SK-N-SH treated with all-trans-retinoic acid at 6 μM for 48 hours (cell line): Measurements from ENCODE around the gene ZNF195.
"Not testable (repeated sequence)": the region's sequence is repeated elsewhere in the genome, so short reads cannot be mapped to it uniquely, and the experiment has no call there.

Source experiments
- CSRNP3 ChIP-seq: fragments of 250-450 bp; sonication (Bioruptor Pico); IDR thresholded peaks from 2 replicates; pipeline ENCODE4 v1.5.1; 2021; ENCODE audit warnings: mild to moderate bottlenecking, moderate library complexity
- ZFP30 ChIP-seq: fragments of 450-650 bp; formaldehyde crosslinking; IDR thresholded peaks from 2 replicates; pipeline ENCODE4 v1.5.0; 2022; ENCODE audit warnings: mild to moderate bottlenecking, moderate library complexity
- TF ChIP-seq, protein P1 (sequence below): fragments of 250-450 bp; sonication (Bioruptor Pico); IDR thresholded peaks from 2 replicates; pipeline ENCODE4 v1.5.1; 2020; ENCODE audit warnings: low read depth, mild to moderate bottlenecking, moderate library complexity
- TF ChIP-seq, protein P2 (sequence below): fragments of 250-450 bp; sonication (Bioruptor Pico); IDR thresholded peaks from 2 replicates; pipeline ENCODE4 v1.5.0; 2020; ENCODE audit warnings: mild to moderate bottlenecking, moderate library complexity
- TF ChIP-seq, protein P3 (sequence below): fragments of 250-450 bp; sonication (Bioruptor Pico); IDR thresholded peaks from 2 replicates; pipeline ENCODE4 v1.8.0; 2020; ENCODE audit warnings: mild to moderate bottlenecking, moderate library complexity, borderline replicate concordance

DNA sequence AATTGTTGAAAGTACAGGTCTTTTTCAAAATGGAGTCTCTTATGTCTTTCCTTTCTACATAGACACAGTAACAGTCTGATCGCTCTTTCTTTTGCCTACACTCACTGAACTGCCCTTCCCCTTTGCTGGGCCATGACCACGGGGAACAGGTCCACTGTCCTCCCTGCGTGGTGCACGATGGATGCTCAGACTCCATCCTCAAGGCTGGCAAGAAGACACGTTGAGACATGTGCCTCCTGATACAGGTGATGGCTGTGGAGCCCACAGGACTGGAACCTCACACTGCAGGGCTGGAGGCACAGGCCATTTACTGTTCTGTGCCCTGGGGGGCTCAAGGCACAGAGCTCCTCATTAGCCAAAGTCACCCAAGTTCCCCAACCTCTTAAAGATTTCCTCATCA, 16.5 kb upstream of the ZNF195 start:
- not testable (repeated sequence) for TF ChIP-seq ZFP30, CSRNP3 (CRISPR knock-in tag)
- TF ChIP-seq, protein P1, sequence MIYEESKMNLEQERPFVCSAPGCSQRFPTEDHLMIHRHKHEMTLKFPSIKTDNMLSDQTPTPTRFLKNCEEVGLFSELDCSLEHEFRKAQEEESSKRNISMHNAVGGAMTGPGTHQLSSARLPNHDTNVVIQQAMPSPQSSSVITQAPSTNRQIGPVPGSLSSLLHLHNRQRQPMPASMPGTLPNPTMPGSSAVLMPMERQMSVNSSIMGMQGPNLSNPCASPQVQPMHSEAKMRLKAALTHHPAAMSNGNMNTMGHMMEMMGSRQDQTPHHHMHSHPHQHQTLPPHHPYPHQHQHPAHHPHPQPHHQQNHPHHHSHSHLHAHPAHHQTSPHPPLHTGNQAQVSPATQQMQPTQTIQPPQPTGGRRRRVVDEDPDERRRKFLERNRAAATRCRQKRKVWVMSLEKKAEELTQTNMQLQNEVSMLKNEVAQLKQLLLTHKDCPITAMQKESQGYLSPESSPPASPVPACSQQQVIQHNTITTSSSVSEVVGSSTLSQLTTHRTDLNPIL: not testable (repeated sequence)
- TF ChIP-seq, protein P2, sequence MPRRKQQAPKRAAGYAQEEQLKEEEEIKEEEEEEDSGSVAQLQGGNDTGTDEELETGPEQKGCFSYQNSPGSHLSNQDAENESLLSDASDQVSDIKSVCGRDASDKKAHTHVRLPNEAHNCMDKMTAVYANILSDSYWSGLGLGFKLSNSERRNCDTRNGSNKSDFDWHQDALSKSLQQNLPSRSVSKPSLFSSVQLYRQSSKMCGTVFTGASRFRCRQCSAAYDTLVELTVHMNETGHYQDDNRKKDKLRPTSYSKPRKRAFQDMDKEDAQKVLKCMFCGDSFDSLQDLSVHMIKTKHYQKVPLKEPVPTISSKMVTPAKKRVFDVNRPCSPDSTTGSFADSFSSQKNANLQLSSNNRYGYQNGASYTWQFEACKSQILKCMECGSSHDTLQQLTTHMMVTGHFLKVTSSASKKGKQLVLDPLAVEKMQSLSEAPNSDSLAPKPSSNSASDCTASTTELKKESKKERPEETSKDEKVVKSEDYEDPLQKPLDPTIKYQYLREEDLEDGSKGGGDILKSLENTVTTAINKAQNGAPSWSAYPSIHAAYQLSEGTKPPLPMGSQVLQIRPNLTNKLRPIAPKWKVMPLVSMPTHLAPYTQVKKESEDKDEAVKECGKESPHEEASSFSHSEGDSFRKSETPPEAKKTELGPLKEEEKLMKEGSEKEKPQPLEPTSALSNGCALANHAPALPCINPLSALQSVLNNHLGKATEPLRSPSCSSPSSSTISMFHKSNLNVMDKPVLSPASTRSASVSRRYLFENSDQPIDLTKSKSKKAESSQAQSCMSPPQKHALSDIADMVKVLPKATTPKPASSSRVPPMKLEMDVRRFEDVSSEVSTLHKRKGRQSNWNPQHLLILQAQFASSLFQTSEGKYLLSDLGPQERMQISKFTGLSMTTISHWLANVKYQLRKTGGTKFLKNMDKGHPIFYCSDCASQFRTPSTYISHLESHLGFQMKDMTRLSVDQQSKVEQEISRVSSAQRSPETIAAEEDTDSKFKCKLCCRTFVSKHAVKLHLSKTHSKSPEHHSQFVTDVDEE: not testable (repeated sequence)
- TF ChIP-seq, protein P3, sequence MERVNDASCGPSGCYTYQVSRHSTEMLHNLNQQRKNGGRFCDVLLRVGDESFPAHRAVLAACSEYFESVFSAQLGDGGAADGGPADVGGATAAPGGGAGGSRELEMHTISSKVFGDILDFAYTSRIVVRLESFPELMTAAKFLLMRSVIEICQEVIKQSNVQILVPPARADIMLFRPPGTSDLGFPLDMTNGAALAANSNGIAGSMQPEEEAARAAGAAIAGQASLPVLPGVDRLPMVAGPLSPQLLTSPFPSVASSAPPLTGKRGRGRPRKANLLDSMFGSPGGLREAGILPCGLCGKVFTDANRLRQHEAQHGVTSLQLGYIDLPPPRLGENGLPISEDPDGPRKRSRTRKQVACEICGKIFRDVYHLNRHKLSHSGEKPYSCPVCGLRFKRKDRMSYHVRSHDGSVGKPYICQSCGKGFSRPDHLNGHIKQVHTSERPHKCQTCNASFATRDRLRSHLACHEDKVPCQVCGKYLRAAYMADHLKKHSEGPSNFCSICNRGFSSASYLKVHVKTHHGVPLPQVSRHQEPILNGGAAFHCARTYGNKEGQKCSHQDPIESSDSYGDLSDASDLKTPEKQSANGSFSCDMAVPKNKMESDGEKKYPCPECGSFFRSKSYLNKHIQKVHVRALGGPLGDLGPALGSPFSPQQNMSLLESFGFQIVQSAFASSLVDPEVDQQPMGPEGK (CRISPR knock-in tag): not testable (repeated sequence)
